ENCODE data around the gene EDARADD. TPM values are rescaled to one million over a fixed set of nuclear protein-coding genes. Genes with fewer than 3 reads are reported as not detected.

Gene EDARADD
- total RNA-seq, 1 donor from 2014 or later, result 12.3 TPM

DNA sequence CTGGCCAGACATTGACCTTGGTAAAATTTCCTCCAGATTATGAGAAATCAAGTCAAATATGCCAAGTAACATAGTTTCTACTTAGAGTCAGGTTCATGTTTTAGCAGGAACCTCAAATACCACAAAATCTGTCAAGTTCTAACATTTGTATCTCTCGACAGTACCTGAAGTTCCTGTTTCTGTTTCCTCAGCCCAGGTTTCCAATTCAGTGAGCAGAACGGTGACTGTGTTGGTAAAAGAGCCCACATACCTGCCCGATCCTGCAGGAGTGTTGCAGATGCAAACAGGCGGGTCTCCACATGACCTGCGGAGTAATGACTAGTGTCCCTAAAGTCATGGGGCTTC, 71.8 kb downstream of the EDARADD start:
- H3K27ac Mint-ChIP-seq, result no peak overlapping the region
- no peaks in the 10 kb centered on the region for H3K27me3 Mint-ChIP-seq

DNA sequence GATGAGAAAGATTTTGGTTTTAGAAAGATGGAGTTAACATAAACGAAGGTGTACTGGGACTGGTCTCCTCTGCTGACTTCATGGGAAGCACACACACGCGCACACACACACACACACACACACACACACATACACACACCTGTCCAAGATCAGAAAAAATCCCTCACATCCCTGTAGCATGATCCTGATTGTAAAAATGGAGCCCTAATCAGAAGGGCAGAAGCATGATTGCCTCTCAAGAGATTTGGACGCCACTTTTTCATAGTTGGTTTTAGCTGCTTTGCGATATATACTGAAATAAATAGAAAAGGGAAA, 73.2 kb downstream of the EDARADD start:
- Mint-ChIP-seq H3K4me3 (ENCODE audit: low read depth) (no peak overlapping the region), H3K27me3 (no peaks in the 10 kb centered on the region), H3K9me3 (ENCODE audit: low read depth) (no peaks in the 10 kb centered on the region), H3K27ac (no peak overlapping the region), H3K36me3 (ENCODE audit: insufficient read depth) (peaks cover 15% of the 10 kb centered on the region), H3K4me1 (ENCODE audit: low read depth) (peaks cover 6% of the 10 kb centered on the region)
- TF ChIP-seq, protein P1, sequence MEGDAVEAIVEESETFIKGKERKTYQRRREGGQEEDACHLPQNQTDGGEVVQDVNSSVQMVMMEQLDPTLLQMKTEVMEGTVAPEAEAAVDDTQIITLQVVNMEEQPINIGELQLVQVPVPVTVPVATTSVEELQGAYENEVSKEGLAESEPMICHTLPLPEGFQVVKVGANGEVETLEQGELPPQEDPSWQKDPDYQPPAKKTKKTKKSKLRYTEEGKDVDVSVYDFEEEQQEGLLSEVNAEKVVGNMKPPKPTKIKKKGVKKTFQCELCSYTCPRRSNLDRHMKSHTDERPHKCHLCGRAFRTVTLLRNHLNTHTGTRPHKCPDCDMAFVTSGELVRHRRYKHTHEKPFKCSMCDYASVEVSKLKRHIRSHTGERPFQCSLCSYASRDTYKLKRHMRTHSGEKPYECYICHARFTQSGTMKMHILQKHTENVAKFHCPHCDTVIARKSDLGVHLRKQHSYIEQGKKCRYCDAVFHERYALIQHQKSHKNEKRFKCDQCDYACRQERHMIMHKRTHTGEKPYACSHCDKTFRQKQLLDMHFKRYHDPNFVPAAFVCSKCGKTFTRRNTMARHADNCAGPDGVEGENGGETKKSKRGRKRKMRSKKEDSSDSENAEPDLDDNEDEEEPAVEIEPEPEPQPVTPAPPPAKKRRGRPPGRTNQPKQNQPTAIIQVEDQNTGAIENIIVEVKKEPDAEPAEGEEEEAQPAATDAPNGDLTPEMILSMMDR (IDR thresholded peaks at IDR 0.05; ENCODE audit: unreplicated experiment), result no peak
- DNase-seq (ENCODE audit: low spot score, unreplicated experiment), result no peak

More for the DNA sequence above, 71.8 kb downstream of the EDARADD start:
- Mint-ChIP-seq H3K4me1 (ENCODE audit: low read depth) (peaks cover 6% of the 10 kb centered on the region), H3K4me3 (ENCODE audit: low read depth) (no peak overlapping the region), H3K36me3 (ENCODE audit: insufficient read depth) (peaks cover 14% of the 10 kb centered on the region), H3K9me3 (ENCODE audit: low read depth) (no peaks in the 10 kb centered on the region)
- TF ChIP-seq, protein P1 (IDR thresholded peaks at IDR 0.05; ENCODE audit: unreplicated experiment), result no peak
- no peak for DNase-seq (ENCODE audit: low spot score, unreplicated experiment)

DNA sequence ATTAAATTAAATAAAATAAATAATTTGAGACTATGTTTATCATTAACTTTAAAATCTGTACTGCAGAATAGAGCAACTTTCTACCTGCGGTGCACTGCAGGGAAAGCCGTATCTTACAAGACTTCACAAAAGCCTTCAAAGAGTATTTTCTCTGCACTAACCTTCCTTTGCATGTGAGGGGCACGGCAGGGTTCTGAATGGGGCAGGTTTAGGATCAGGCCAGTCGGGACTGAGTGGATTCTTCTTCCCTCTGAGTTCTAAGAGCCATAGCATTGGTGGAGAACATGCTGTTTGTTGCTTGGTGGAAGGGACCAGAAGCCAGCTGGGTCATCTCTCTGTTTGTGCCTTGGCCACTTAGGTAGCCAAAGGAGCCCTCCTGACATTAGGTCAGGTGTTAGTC, 74.5 kb downstream of the EDARADD start:
- TF ChIP-seq, protein P1 (IDR thresholded peaks at IDR 0.05; ENCODE audit: unreplicated experiment), result no peak
- Mint-ChIP-seq H3K9me3 (ENCODE audit: low read depth) (no peaks in the 10 kb centered on the region), H3K27me3 (no peaks in the 10 kb centered on the region), H3K27ac (no peak overlapping the region), H3K36me3 (ENCODE audit: insufficient read depth) (peaks cover 14% of the 10 kb centered on the region), H3K4me3 (ENCODE audit: low read depth) (no peak overlapping the region), H3K4me1 (ENCODE audit: low read depth) (peaks cover 6% of the 10 kb centered on the region)
- DNase-seq (ENCODE audit: low spot score, unreplicated experiment), result no peak

DNA sequence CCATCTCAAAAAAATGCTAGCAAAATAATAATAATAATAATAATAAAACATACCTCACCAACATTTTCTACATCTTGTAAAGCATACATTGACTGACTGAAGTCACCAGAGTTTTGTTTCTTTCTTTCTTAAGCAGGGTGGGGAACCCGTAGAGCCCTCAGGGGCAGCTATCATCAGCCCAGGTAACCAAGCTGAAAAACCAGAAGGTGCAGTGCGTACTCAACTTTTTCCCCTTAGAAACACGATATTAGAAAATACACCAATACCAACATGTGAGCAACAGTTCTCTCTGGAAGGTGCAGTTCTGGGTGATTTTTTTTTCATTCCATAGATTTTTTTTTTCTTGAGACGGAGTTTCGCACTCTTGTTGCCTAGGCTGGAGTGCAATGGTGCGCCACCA, 75.4 kb downstream of the EDARADD start:
- no peak overlapping the region for H3K27ac Mint-ChIP-seq
- no peak overlapping the region for H3K4me3 Mint-ChIP-seq (ENCODE audit: low read depth)
- no peaks in the 10 kb centered on the region for H3K27me3 Mint-ChIP-seq
- peaks cover 6% of the 10 kb centered on the region for H3K4me1 Mint-ChIP-seq (ENCODE audit: low read depth)
- peaks cover 12% of the 10 kb centered on the region for H3K36me3 Mint-ChIP-seq (ENCODE audit: insufficient read depth)
- DNase-seq (ENCODE audit: low spot score, unreplicated experiment), result no peak
- TF ChIP-seq, protein P1 (IDR thresholded peaks at IDR 0.05; ENCODE audit: unreplicated experiment), result no peak
- no peaks in the 10 kb centered on the region for H3K9me3 Mint-ChIP-seq (ENCODE audit: low read depth)

DNA sequence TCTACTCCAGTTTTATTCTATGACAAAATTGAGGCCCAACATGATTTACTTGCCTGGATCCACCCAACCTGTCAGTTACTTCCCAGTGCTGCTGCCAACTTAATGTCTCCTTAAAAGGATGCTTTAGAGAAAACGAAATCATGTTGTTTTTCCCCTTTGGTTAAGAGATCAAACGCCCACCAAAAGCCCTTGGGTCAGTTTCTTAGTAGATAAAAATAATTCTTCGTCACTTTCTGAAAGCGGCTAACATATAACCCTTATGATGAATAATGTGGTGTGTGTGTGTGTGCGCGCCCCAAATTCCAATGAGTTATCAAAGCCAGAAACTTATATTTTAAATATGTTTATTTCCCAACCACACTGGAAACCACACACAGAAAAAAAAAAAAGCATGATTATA, 77.0 kb downstream of the EDARADD start:
- TF ChIP-seq, protein P1 (IDR thresholded peaks at IDR 0.05; ENCODE audit: unreplicated experiment), result no peak
- Mint-ChIP-seq H3K27ac (no peak overlapping the region), H3K9me3 (ENCODE audit: low read depth) (no peaks in the 10 kb centered on the region), H3K36me3 (ENCODE audit: insufficient read depth) (peaks cover 8% of the 10 kb centered on the region), H3K4me1 (ENCODE audit: low read depth) (peaks cover 5% of the 10 kb centered on the region), H3K4me3 (ENCODE audit: low read depth) (no peak overlapping the region), H3K27me3 (no peaks in the 10 kb centered on the region)
- no peak for DNase-seq (ENCODE audit: low spot score, unreplicated experiment)
